ENCODE results near the gene ARHGAP30. TPM values are rescaled to one million over a fixed set of nuclear protein-coding genes. Genes with fewer than 3 reads are reported as not detected.

ARHGAP30 gene
- total RNA-seq, 1 donor from 2014 or later, result 38.0 TPM

GRCh38 chr1:161001525-161001924, 68.2 kb downstream of the ARHGAP30 start:
- Histone ChIP-seq H3K9me3 (no peaks in the 10 kb centered on the region), H3K27ac (no peak overlapping the region), H3K36me3 (peaks cover 36% of the 10 kb centered on the region), H3K4me1 (peaks cover 19% of the 10 kb centered on the region), H3K4me3 (no peak overlapping the region), H3K27me3 (no peaks in the 10 kb centered on the region)
- ATAC-seq (no peak), DNase-seq (peak; percentile 37)
- intact Hi-C loops (cut with DNase I), result no loop called here
- TF ChIP-seq CTCF (IDR thresholded peaks at IDR 0.05), result no peak

GRCh38 chr1:161000736-161001480, 68.8 kb downstream of the ARHGAP30 start:
- no peak overlapping the region for H3K27ac ChIP-seq
- H3K9me3 ChIP-seq, result no peaks in the 10 kb centered on the region
- no peaks in the 10 kb centered on the region for H3K27me3 ChIP-seq
- DNase-seq (peak; percentile 57), ATAC-seq (peak; percentile 52)
- peaks cover 19% of the 10 kb centered on the region for H3K4me1 ChIP-seq
- H3K36me3 ChIP-seq, result peaks cover 36% of the 10 kb centered on the region
- no peak overlapping the region for H3K4me3 ChIP-seq
- intact Hi-C loops (cut with DNase I), result no loop called here
- no peak for TF ChIP-seq CTCF (IDR thresholded peaks at IDR 0.05)

- intact Hi-C loops (cut with DNase I), result no loop called here
- Histone ChIP-seq H3K4me1 (peaks cover 16% of the 10 kb centered on the region), H3K9me3 (no peaks in the 10 kb centered on the region), H3K27ac (no peak overlapping the region), H3K36me3 (peaks cover 36% of the 10 kb centered on the region), H3K4me3 (no peak overlapping the region), H3K27me3 (no peaks in the 10 kb centered on the region)
- TF ChIP-seq CTCF (IDR thresholded peaks at IDR 0.05), result no peak
- ATAC-seq (no peak), DNase-seq (peak; percentile 42)
These were observed 70.3 kb downstream of the ARHGAP30 start for GRCh38 chr1:160999376-160999775.

DNA sequence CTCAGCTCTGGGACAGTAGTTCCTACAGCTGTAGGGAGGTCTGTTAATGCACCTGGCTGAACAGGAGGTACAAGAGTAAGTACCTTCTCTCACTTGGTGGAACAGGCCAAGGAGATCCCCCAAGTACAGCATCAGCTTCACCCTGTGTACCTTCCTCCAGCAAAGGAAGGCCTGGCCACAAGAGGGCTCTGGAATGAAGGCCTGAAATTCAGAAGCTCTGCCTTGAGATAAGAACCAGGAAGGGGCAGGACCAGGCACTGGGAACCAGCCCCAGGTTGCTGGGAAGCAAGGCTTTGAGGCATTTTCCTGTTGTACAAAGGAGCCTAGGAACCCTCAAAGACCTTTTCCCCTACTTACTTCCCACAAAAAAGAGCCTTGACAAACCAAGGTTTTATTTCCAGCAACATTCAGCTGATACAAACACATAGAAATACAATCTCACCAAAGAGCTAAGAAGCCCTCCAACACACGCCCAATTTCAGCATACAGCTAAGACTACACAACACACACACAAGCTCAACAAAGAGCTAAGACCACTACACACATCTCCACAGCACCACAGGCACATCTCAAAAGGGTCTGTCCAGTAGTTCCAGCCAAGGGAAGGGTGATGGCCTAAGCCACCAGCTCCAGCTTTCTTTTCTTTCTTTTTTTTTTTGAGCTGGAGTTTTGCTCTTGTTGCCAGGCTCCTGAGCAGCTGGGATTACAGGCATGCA, 72.2 kb downstream of the ARHGAP30 start:
- DNase-seq (peak; percentile 77), ATAC-seq (peak; percentile 94)
- no peak overlapping the region for H3K4me3 ChIP-seq
- H3K9me3 ChIP-seq, result no peaks in the 10 kb centered on the region
- TF ChIP-seq CTCF (IDR thresholded peaks at IDR 0.05), result peak; percentile 68
- H3K27ac ChIP-seq, result peak overlapping the region; percentile 65
- intact Hi-C loops (cut with DNase I), result no loop called here
- peaks cover 16% of the 10 kb centered on the region for H3K4me1 ChIP-seq
- H3K27me3 ChIP-seq, result no peaks in the 10 kb centered on the region
- H3K36me3 ChIP-seq, result peaks cover 36% of the 10 kb centered on the region

Other genes starting within 250 kb of the ARHGAP30 start
- gene CD244, start 207.0 kb downstream of the ARHGAP30 start, total RNA-seq, result 3.0 TPM
- gene ITLN1, start 184.7 kb downstream of the ARHGAP30 start, total RNA-seq, result 295 TPM
- 44.1 TPM for gene ITLN2, start 115.1 kb downstream of the ARHGAP30 start, total RNA-seq
- gene F11R, start 48.7 kb downstream of the ARHGAP30 start, total RNA-seq, result 167 TPM
- gene TSTD1, start 30.9 kb downstream of the ARHGAP30 start, total RNA-seq, result 50.6 TPM
- gene USF1, start 23.9 kb downstream of the ARHGAP30 start, total RNA-seq, result 67.6 TPM
- gene NECTIN4, start 19.7 kb upstream of the ARHGAP30 start, total RNA-seq, result 5.4 TPM
- 3.2 TPM for gene KLHDC9, start 28.5 kb upstream of the ARHGAP30 start, total RNA-seq
- gene PFDN2, start 48.1 kb upstream of the ARHGAP30 start, total RNA-seq, result 56.2 TPM
- 42.1 TPM for gene NIT1, start 48.2 kb upstream of the ARHGAP30 start, total RNA-seq
- 37.5 TPM for gene DEDD, start 62.8 kb upstream of the ARHGAP30 start, total RNA-seq
- gene UFC1, start 84.1 kb upstream of the ARHGAP30 start, total RNA-seq, result 84.4 TPM
- gene USP21, start 89.6 kb upstream of the ARHGAP30 start, total RNA-seq, result 27.7 TPM
- gene PPOX, start 96.5 kb upstream of the ARHGAP30 start, total RNA-seq, result 23.3 TPM
- gene B4GALT3, start 107.6 kb upstream of the ARHGAP30 start, total RNA-seq, result 35.7 TPM
- gene ADAMTS4, start 129.2 kb upstream of the ARHGAP30 start, total RNA-seq, result 7.8 TPM
- 66.9 TPM for gene NDUFS2, start 132.5 kb upstream of the ARHGAP30 start, total RNA-seq
- 158 TPM for gene FCER1G, start 145.4 kb upstream of the ARHGAP30 start, total RNA-seq
- not detected for gene APOA2, start 153.7 kb upstream of the ARHGAP30 start, total RNA-seq
- gene TOMM40L, start 156.2 kb upstream of the ARHGAP30 start, total RNA-seq, result 11.6 TPM
- gene NR1I3, start 168.3 kb upstream of the ARHGAP30 start, total RNA-seq, result not detected
- gene PCP4L1, start 188.9 kb upstream of the ARHGAP30 start, total RNA-seq, result 8.2 TPM
- gene MPZ, start 240.1 kb upstream of the ARHGAP30 start, total RNA-seq, result 2.5 TPM
- 158 TPM for gene SDHC, start 244.5 kb upstream of the ARHGAP30 start, total RNA-seq

All from upper lobe of right lung (tissue), 1 donor.